ENCODE measurements around the gene ZNF740.
"Not testable (repeated sequence)": the region's sequence is repeated elsewhere in the genome, so short reads cannot be mapped to it uniquely, and the experiment has no call there.

The ZNF740 gene

GRCh38 chr12:53180220-53180930 is at the start of gene ZNF740, which contains the start of gene CSAD:
ZNF740 (plus strand) TSS chr12:53180722; CDS start chr12:53181984, 1,262 bp downstream.
CSAD (minus strand) TSS chr12:53180925; CDS start chr12:53173470, 7,455 bp downstream.
- peak; percentile 98 for DNase-seq (ENCODE audit: low spot score)

GRCh38 chr12:53131844-53132243 is 48.7 kb upstream of the ZNF740 start:
- no peak for DNase-seq (ENCODE audit: low spot score)

DNA sequence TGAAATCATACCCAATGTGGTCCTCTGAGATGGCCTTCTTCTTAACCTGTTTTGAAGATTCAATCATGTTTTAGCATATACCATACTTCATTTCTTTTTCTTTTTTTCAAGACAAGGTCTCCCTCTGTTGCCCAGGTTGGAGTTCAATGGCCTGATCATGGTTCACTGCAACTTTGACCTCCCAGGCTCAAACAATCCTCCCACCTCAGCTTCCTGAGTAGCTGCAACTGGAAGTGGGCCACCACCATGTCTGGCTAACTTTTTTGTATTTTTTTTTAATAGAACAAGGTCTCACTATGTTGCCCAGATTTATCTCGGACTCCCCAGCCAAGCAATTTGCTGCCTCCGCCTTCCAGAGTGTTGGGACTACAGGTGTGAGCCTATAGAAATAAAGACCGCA is 46.8 kb upstream of the ZNF740 start:
- DNase-seq (ENCODE audit: low spot score): no peak

DNA sequence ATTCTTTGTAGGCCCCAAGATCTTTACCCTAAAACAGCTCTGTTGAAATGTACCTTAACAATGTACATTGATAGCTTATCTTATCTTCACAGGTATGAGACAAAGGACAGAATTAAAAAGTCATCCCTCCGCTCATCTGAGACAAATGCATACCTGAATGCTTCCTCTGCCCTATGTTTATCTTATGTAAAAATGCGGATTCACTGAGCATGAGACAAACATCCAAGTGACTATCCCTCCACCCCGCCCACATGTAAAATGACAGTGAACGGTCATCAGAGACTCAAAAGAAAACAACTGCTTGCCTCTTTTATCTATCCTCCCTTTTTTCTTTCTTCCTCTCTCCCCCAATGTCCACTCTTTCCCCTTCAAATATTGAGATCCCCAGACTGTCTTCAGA is 37.2 kb upstream of the ZNF740 start:
- no peak for DNase-seq (ENCODE audit: low spot score)

- DNase-seq (ENCODE audit: low spot score): no peak
Observed at GRCh38 chr12:53145383-53146260, 34.9 kb upstream of the ZNF740 start.

- DNase-seq (ENCODE audit: low spot score): no peak
Observed at GRCh38 chr12:53147181-53147580, 33.3 kb upstream of the ZNF740 start.

DNA sequence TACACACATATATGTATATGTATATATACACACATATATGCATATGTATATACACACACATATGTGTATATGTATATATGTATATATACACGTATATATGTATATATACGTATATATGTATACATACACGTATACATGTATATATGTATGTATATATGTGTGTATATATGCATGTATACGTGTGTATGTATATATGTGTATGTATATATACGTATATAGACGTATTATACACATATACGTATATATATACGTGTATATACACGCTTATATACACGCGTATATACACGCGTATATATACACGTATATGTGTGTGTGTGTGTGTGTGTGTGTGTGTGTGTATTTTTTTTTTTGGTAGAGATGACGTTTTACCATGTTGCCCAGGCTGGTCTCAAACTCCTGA is 32.9 kb upstream of the ZNF740 start:
- no peak for DNase-seq (ENCODE audit: low spot score)

GRCh38 chr12:53151039-53151438 is 29.5 kb upstream of the ZNF740 start:
- no peak for DNase-seq (ENCODE audit: low spot score)

GRCh38 chr12:53152390-53152789 is 28.1 kb upstream of the ZNF740 start:
- no peak for DNase-seq (ENCODE audit: low spot score)

DNA sequence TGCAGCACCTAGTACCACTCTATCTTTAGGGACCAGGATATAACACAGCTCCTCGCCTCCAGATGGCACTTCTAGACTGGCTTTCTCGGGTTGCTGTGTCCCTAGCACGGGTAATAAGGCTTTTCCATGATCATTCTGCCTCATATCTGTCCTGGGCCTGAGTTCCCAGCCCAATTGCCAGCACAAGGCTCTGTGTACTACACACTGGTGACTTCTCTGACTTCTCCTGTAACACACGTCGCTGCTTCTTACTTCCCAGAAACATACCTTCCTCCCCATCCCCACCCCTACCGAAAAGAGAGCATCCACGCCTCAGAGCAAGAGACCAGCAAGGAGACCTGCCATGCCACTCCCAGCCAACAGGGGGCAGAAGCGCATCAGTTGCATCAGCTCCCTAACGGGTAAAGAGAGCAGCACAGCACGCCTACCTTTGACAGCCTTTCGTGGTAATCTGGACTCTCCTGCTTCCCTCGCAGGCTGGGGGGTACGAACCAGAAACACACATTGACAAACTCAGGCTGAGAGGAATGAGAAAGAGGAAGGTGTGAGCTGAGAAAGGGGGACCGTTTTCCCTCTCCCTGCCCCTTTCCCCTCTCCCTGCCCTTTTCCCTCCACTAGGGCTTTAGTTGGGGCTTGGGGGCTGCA is 21.2 kb upstream of the ZNF740 start:
- DNase-seq (ENCODE audit: low spot score): peak; percentile 68

DNA sequence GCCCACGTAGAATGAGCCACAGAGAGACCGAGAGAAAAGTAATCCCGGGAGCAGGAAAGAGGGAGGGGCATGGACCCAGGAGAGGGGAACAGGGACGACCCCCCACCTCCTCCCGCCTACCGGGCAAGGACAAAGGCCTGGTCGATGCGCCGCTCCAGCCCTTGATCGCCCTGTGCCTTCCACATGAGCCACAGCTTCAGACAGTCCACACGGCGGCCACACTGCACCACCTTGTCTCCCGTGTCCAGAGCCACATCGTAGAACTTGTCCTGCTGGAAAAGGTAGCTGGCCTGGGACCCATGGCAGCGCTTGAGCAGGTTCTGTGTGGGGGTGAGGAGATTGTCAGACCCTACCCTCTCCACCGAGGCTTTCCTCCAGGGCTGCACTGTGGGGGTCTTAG is 20.5 kb upstream of the ZNF740 start:
- DNase-seq (ENCODE audit: low spot score): no peak

DNA sequence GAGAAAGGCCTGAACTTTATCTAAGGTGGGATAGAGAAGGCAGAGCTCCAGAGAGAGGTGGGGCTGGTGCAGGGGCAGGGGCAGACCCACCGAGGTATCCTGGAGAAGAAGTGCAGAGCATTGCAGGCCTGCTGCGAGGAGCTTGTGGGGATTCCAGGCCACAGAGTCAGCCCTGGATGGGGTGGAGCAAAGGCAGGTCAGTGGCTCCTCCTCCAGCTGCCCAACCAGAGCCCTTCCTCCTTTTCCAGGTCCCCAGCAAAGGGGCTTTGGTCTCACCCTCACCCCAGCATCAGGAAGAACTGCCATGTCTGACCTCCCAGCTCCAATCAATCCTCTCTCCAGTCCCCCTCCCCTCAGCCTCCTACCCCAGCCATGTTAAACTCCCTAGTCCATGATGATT is 19.8 kb upstream of the ZNF740 start:
- no peak for DNase-seq (ENCODE audit: low spot score)

DNA sequence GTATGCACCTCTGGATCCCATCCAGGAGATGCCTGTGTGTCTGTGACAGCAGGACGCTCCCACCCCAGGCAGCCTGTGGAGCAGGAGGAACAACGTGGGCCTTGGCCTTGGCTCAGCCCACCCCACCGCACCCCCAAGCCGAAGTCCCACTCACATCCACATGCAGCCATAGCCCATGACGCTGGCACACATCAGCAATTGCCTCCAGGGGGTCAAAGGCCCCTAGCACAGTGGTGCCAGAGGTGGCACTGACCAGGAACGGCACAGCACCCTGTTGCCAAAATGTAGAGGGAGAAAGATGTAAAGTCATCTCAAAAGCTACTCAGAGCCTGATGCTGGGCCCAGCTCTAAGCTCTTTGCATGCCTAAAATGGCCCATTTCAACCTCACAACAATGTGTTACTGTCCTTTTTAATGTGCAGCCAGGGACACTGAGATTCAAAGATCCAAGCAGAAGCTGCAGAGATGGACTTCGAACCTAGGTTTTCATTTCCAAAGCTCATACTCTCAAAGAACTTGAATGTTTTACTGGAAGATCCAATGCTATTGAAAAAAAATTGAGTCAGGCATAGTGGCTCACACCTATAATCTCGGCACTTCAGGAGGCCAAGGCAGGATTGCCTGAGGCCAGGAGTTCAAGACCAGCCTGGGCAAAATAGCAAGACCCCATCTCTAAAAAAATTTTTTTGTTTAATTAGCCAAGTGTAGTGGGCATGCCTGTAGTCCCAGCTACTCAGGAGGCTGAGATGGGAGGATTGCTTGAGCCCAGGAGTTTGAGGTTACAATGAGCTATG is 19.2 kb upstream of the ZNF740 start:
- DNase-seq (ENCODE audit: low spot score): no peak

- not testable (repeated sequence) for DNase-seq (ENCODE audit: low spot score)
Observed at GRCh38 chr12:53163008-53163407, 17.5 kb upstream of the ZNF740 start.

DNA sequence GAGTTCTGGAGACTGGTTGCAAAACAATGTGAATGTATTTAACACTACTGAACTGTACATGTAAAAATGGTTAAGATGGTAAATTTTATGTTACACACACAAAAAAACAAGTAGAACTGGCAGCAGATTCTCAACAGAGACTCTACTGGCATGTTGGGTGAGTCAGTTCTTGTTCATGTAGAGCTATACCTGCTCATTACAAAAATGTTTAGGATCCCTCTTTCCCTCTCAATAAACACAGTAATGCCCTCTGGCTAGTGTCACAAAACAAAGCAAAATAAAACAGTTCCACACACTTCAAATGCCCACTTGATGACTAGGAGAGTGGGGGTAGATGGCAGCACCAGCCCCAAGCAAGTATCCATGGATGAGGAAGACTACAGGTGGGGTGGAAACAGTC is 13.7 kb upstream of the ZNF740 start:
- DNase-seq (ENCODE audit: low spot score): no peak

- DNase-seq (ENCODE audit: low spot score): no peak
Observed at GRCh38 chr12:53169644-53170043, 10.9 kb upstream of the ZNF740 start.

DNA sequence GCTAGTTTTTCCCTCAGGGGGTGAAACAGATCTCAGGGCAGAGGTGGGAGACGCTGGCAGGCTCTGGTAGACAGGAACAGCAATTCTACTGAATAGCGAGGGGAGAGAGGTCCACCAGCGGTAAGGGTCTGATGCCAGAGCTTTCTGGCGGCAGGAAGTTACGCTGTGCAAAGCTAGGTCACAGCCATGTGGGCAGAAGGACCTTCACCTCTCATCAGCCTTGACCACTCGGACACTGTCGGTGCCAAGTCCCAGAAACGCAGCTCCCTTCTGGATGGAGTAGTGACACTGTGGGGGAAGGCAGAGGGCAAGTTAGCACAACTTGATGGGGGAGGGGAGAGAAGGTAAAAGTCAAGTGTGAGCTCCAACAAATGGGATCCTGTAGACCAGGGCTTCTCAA is 10.3 kb upstream of the ZNF740 start:
- DNase-seq (ENCODE audit: low spot score): no peak

GRCh38 chr12:53170876-53171724 is 9.4 kb upstream of the ZNF740 start:
- no peak for DNase-seq (ENCODE audit: low spot score)

- no peak for DNase-seq (ENCODE audit: low spot score)
Observed at GRCh38 chr12:53171725-53172329, 8.7 kb upstream of the ZNF740 start.

DNA sequence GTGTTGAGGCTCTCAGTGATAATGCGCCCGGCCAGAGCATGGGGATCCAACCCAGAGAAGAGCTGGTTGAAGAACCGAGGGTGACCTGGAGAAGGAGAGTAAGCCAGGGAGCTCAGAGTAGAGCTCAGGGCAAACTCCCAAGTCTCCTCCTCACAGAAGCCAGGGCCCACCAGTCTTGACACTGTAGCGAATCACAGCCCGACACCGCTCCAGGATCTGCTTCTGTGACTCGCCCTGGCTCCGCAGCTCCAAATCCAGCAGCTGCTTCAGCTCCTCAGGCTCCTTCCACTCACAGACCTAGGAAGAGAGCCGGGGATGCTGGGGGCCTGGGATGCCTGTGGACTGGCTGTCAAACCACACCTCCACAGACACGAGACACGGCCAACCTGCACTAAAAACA is 8.2 kb upstream of the ZNF740 start:
- no peak for DNase-seq (ENCODE audit: low spot score)
